Measurements from ENCODE around the gene SFTA2.
A peak's percentile ranks its signal among the peaks of the same experiment; 100 is the strongest.
"Not testable (repeated sequence)": the region's sequence is repeated elsewhere in the genome, so short reads cannot be mapped to it uniquely, and the experiment has no call there.

The SFTA2 gene

DNA sequence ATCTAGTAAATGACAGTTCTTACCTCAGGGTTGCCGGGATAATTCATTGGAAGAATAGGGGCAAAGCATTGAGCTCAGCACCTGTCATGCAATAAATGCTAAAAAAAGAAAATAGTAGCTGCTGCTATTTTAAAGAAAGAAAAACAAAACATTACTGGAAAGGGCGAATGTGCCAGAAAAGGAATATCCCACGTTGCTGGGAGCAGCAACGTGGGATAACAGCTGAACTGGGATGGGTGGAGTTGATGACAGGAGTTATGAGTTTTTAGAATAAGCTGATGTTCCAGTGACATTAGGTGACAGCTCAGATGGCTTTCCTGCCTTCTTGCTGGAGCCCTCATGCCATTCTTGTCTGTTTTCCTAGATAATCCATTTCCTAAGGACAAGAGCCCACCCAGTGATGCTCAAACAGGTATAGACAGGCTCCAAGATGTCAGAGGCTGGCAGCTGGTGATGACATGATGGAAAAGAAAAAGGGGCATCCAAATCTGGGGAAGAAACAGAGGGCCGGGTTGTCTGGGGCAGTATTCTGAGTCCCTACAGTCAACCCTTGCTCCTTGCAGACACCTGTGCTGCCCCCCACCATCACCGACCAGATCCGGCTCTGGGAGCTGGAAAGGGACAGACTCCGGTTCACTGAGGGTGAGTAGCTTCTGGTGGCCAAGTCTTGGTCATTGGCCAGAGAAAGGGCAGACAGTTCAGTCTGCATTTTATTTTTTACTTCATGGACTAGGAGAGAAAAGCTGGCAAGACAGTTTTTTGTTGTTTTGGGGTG is 19.0 kb downstream of the SFTA2 start:
- Mint-ChIP-seq H3K27me3 (no peaks in the 10 kb centered on the region), H3K27ac (no peak overlapping the region), H3K4me1 (ENCODE audit: low read depth) (peaks cover 51% of the 10 kb centered on the region), H3K36me3 (ENCODE audit: low read depth) (peaks cover 67% of the 10 kb centered on the region), H3K9me3 (no peaks in the 10 kb centered on the region), H3K4me3 (peak overlapping the region; percentile 93)

DNA sequence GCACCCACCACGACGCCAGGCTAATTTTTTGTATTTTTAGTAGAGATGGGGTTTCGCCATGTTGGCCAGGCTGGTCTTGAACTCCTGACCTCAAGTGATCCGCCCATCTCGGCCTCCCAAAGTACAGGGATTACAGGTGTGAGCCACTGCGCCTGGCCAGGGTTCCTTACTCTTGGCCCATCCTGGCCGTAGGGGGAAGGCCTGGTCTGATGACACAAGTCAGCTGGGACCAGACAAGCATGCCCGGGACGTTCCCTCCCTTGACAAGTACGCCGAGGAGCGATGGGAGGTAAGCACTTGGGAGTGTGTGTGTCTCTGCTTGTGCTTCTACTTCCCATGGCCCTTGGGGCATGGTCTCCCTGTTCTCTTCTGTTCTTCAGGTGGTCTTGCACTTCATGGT is 21.5 kb downstream of the SFTA2 start:
- Mint-ChIP-seq H3K36me3 (ENCODE audit: low read depth) (peaks cover 43% of the 10 kb centered on the region), H3K4me1 (ENCODE audit: low read depth) (peaks cover 41% of the 10 kb centered on the region)
- H3K4me3 Mint-ChIP-seq, H3K9me3 Mint-ChIP-seq, H3K27me3 Mint-ChIP-seq, H3K27ac Mint-ChIP-seq: not testable (repeated sequence)

DNA sequence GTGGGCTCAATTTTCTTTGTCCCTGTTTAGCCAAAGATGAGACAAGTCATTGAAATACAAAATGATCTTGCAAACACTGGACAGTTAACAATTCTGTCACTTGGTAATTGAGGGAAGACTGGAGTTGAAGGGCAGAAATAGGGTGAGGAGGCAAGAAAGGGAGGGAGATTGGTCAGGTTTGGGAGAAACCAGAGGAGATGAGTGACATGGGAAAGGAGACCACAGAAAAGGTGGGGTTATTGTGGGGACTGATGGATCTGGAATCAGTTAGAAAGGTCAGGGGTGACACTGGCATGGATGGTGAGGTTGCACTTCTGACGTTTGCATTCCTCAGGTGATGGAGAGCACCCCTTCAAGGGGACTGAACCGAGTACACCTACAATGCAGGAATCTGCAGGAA is 23.3 kb downstream of the SFTA2 start:
- Mint-ChIP-seq H3K27me3 (no peaks in the 10 kb centered on the region), H3K9me3 (no peaks in the 10 kb centered on the region), H3K4me3 (peak overlapping the region; percentile 95), H3K36me3 (ENCODE audit: low read depth) (peaks cover 37% of the 10 kb centered on the region), H3K27ac (peak overlapping the region; percentile 90), H3K4me1 (ENCODE audit: low read depth) (peaks cover 32% of the 10 kb centered on the region)

DNA sequence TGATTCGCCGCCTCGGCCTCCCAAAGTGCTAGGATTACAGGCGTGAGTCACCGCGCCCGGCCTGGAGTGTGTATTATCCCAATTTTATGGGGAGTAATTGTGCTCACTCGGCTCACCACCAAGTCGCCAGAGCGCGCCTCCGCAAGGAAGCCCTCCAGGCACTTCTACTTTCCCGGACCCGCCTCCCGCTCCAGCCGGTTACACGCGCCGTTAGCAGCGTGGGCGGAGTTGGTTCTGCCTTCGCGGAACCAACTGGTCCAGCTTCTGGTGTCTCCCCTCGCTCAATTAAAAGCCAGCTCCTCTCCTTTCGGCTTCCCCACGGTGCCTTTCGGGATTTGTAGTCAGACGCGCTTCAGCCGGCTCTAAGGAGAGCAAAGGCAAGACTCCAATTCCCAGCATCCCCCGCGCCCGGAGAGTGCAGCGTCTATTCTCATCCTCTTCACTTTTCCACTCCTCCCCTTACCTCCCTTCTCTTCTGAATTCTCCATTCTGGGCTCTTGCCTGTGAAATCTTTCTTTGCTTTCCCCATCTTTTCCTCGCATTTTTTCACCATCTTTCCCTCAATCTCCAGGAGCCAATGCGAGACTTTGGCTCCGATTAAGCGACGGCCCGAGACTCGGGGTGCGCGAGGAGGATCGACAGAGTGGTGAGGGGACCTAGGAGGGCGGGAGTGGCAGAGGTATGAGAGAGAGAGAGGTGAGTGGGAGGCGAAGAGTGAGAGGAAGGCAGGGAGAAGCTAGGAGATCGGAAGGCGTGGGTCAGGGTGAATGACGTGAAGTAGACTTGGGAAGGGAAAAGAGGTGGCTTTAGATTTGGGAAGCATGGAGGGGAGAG is 24.0 kb downstream of the SFTA2 start, which contains the start of gene GTF2H4:
Gene GTF2H4 (plus strand): TSS at position 450 of the 834 bp plus-strand sequence.
- Mint-ChIP-seq H3K4me1 (ENCODE audit: low read depth) (peaks cover 26% of the 10 kb centered on the region), H3K36me3 (ENCODE audit: low read depth) (peaks cover 30% of the 10 kb centered on the region), H3K9me3 (no peaks in the 10 kb centered on the region), H3K4me3 (peak within 1 kb of the TSS; percentile 95), H3K27me3 (no peaks in the 10 kb centered on the region), H3K27ac (peak within 1 kb of the TSS; percentile 90)

DNA sequence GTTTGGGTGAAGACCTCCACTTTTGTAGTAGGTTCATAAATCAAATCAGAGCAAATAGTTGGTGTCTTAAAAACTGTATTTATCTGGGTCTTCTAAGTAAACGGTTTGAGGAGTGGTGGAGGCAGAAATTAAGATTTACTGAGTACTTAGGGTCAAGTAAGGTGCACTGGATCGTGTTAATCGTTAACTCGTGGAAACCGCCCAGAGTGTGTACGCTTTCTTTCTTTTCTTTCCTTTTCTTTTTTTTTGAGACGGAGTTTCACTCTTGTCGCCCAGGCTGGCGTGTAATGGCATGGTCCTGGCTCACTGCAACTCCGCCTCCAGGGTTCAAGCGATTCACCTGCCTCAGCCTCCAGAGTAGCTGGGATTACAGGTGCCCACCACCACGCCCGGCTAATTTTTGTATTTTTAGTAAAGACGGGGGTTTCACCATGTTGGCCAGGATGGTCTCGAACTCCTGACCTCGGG is 24.6 kb downstream of the SFTA2 start:
- peaks cover 28% of the 10 kb centered on the region for H3K4me1 Mint-ChIP-seq (ENCODE audit: low read depth)
- H3K9me3 Mint-ChIP-seq, H3K27me3 Mint-ChIP-seq: not testable (repeated sequence)
- H3K4me3 Mint-ChIP-seq: peak overlapping the region; percentile 95
- peaks cover 24% of the 10 kb centered on the region for H3K36me3 Mint-ChIP-seq (ENCODE audit: low read depth)
- peak overlapping the region; percentile 90 for H3K27ac Mint-ChIP-seq

DNA sequence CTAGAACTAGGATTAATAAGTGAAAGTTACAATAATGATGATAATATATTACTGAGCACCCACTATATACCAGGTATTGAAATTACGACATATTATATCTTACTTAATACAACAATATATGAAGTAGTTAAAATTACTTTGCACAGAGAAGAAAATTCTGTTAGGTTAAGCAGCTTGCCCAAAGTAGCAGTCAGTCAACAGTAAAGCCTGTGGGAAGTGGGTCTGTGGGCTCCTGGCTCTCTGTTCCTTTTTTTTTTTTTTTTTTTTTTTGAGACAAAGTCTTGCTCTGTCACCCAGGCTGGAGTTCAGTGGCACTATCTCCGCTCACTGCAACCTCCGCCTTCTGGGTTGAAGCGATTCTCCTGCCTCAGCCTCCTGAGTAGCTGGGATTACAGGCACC is 28.7 kb downstream of the SFTA2 start:
- H3K9me3 Mint-ChIP-seq: no peaks in the 10 kb centered on the region
- no peaks in the 10 kb centered on the region for H3K27me3 Mint-ChIP-seq
- H3K27ac Mint-ChIP-seq: no peak overlapping the region
- no peaks in the 10 kb centered on the region for H3K36me3 Mint-ChIP-seq (ENCODE audit: low read depth)
- H3K4me1 Mint-ChIP-seq (ENCODE audit: low read depth): peaks cover 25% of the 10 kb centered on the region
- no peak overlapping the region for H3K4me3 Mint-ChIP-seq

DNA sequence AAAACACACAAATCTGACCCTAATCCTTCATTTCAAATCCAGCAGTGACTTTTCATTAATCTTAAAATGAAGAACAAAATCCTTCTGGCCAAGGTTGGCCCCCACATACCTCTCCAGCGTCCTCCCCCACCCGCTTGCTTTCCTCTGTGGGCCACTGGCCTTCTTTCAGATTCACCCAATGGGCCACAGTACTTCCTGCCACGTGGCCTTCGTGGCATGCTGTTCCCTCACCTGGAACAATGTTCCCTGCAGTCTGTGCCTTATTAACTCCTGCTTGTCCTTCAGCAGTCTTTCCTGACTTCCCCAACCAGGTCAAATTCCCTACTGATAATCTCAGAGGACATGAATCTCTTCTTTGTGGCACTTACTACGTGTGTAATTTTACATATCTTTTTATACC is 29.3 kb downstream of the SFTA2 start:
- Mint-ChIP-seq H3K9me3 (no peaks in the 10 kb centered on the region), H3K4me3 (no peak overlapping the region), H3K36me3 (ENCODE audit: low read depth) (no peaks in the 10 kb centered on the region), H3K27me3 (no peaks in the 10 kb centered on the region), H3K27ac (no peak overlapping the region), H3K4me1 (ENCODE audit: low read depth) (peaks cover 20% of the 10 kb centered on the region)

DNA sequence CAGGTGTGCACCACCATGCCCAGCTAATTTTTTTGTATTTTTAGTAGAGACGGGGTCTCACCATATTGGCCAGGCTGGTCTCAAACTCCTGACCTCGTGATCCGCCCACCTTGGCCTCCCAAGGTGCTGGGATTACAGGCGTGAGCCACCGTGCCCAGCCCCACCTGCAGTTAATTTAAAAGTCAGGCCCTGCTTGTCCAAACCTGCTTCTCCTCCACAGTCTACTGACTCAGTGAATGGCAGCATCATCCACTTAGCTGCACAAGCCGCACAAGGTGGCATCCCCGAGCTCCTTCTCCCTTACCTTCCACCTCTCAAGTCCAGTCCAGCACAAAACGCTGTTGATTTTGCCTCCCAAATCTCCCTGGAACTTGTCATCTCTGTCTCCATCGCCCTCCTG is 29.8 kb downstream of the SFTA2 start:
- H3K4me1 Mint-ChIP-seq (ENCODE audit: low read depth): peaks cover 17% of the 10 kb centered on the region
- not testable (repeated sequence) for H3K36me3 Mint-ChIP-seq (ENCODE audit: low read depth); H3K27ac Mint-ChIP-seq; H3K4me3 Mint-ChIP-seq; H3K27me3 Mint-ChIP-seq; H3K9me3 Mint-ChIP-seq

DNA sequence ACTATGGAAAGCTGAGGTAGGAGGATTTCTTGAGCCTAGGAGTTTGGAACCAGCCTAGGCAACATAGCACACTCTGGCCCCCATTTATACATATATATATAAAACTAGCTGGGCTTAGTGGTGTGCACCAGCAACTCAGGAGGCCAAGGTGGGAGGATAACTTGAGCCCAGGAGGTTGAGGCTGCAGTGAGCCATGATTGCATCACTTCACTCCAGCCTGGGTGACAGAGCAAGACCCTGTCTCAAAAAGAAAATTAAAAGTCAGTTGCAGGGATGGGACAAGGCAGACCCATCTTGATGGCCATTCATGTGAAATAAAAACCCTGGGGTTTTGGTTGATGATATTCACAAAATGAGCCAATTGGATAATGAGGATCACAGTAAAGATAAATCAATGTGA is 30.5 kb downstream of the SFTA2 start:
- Mint-ChIP-seq H3K27me3 (no peaks in the 10 kb centered on the region), H3K27ac (no peak overlapping the region), H3K36me3 (ENCODE audit: low read depth) (no peaks in the 10 kb centered on the region), H3K4me3 (no peak overlapping the region), H3K4me1 (ENCODE audit: low read depth) (peaks cover 14% of the 10 kb centered on the region), H3K9me3 (no peaks in the 10 kb centered on the region)

DNA sequence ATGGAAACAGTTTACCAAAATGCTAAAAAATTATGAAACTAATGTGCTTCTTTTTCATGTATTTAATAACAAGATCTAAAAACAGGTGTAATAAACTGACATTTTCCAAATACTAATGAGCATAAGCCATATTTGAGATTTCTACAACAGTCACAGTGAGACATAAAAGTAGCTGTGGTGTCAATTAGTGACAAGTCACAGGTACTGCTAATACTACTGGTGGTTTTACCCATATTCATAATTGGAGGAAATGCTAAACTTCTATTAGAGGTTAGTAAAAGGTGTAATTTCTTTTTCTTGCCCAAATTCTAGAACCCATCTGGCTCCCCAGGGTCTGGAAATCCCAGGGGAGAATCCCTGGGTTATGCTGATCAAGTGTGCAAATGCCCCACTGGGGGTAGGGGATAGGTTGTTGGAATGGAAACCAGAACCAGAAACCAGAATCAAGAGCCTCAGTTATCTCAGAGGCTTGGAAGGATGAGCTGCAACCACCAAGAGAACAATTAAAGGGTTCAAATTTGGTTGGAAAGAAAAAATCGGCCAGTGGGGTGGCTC is 31.0 kb downstream of the SFTA2 start:
- no peak overlapping the region for H3K4me3 Mint-ChIP-seq

DNA sequence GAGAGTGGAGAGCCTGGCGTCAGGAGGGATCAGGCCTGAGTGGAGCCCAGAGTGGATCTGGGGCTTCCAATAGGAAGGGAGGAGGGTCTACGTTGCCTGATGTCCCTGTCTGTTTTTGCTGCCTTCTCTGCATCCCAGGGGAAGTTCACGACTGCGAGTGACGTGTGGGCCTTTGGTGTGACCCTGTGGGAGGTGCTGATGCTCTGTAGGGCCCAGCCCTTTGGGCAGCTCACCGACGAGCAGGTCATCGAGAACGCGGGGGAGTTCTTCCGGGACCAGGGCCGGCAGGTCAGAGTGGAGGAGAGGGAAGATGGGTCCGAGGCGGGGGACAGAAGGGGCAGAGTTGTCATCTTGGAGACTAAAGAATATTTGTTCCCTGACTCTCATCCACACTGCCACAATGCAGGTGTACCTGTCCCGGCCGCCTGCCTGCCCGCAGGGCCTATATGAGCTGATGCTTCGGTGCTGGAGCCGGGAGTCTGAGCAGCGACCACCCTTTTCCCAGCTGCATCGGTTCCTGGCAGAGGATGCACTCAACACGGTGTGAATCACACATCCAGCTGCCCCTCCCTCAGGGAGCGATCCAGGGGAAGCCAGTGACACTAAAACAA is 33.1 kb downstream of the SFTA2 start:
- H3K27me3 Mint-ChIP-seq: no peaks in the 10 kb centered on the region

More for the DNA sequence above, 31.0 kb downstream of the SFTA2 start:
- no peaks in the 10 kb centered on the region for H3K9me3 Mint-ChIP-seq
- H3K27ac Mint-ChIP-seq: no peak overlapping the region
- H3K4me1 Mint-ChIP-seq (ENCODE audit: low read depth): peaks cover 14% of the 10 kb centered on the region
- H3K36me3 Mint-ChIP-seq (ENCODE audit: low read depth): no peaks in the 10 kb centered on the region
- no peaks in the 10 kb centered on the region for H3K27me3 Mint-ChIP-seq

DNA sequence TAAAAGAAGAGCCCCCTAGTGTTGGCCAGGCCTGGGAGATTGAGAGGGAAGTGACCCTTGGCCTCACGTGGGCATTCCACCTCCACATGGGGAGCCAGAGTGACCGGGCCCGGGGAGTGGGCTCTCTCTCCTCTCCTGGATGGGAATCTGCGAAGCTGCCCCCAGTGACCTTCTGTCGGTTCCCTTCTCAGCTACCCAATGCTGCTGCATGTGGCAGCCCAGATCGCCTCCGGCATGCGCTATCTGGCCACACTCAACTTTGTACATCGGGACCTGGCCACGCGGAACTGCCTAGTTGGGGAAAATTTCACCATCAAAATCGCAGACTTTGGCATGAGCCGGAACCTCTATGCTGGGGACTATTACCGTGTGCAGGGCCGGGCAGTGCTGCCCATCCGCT is 34.1 kb downstream of the SFTA2 start:
- no peaks in the 10 kb centered on the region for H3K9me3 Mint-ChIP-seq
- H3K4me1 Mint-ChIP-seq (ENCODE audit: low read depth): peaks cover 12% of the 10 kb centered on the region
- H3K27ac Mint-ChIP-seq: no peak overlapping the region
- no peaks in the 10 kb centered on the region for H3K27me3 Mint-ChIP-seq
- no peak overlapping the region for H3K4me3 Mint-ChIP-seq
- H3K36me3 Mint-ChIP-seq (ENCODE audit: low read depth): peaks cover 6% of the 10 kb centered on the region

More for the DNA sequence above, 33.1 kb downstream of the SFTA2 start:
- H3K36me3 Mint-ChIP-seq (ENCODE audit: low read depth): peaks cover 6% of the 10 kb centered on the region
- H3K27ac Mint-ChIP-seq: no peak overlapping the region
- no peaks in the 10 kb centered on the region for H3K9me3 Mint-ChIP-seq
- peaks cover 14% of the 10 kb centered on the region for H3K4me1 Mint-ChIP-seq (ENCODE audit: low read depth)
- H3K4me3 Mint-ChIP-seq: no peak overlapping the region

DNA sequence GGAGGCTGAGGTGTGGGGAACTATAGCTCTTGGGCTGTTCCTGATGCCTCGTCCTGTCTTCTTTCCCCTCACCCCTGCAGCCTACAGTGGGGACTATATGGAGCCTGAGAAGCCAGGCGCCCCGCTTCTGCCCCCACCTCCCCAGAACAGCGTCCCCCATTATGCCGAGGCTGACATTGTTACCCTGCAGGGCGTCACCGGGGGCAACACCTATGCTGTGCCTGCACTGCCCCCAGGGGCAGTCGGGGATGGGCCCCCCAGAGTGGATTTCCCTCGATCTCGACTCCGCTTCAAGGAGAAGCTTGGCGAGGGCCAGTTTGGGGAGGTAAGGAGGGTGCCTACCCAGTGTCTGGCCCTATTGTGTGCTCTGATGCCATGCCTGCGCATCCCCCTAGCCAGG is 35.4 kb downstream of the SFTA2 start:
- Mint-ChIP-seq H3K9me3 (no peaks in the 10 kb centered on the region), H3K4me3 (no peak overlapping the region), H3K4me1 (ENCODE audit: low read depth) (peaks cover 7% of the 10 kb centered on the region), H3K27me3 (no peaks in the 10 kb centered on the region), H3K27ac (no peak overlapping the region), H3K36me3 (ENCODE audit: low read depth) (peaks cover 6% of the 10 kb centered on the region)

DNA sequence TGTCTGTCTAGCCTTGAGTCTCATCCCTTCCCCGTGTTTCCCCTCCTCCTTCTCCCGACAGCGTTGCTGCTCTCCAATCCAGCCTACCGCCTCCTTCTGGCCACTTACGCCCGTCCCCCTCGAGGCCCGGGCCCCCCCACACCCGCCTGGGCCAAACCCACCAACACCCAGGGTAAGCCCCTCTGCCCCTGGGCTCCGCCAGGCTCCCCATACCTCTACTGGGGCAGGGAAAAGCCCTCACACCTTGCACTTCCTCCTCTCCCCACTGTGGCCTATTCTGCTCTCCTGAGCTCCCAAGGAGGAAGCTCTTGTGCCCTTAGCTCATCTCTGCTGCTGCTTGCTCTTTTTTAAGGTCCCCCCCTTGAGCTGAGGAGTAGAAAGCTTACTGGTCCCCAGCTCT is 36.6 kb downstream of the SFTA2 start:
- Mint-ChIP-seq H3K4me3 (no peak overlapping the region), H3K9me3 (no peaks in the 10 kb centered on the region), H3K36me3 (ENCODE audit: low read depth) (peaks cover 6% of the 10 kb centered on the region), H3K27ac (no peak overlapping the region), H3K4me1 (ENCODE audit: low read depth) (no peaks in the 10 kb centered on the region), H3K27me3 (no peaks in the 10 kb centered on the region)

DNA sequence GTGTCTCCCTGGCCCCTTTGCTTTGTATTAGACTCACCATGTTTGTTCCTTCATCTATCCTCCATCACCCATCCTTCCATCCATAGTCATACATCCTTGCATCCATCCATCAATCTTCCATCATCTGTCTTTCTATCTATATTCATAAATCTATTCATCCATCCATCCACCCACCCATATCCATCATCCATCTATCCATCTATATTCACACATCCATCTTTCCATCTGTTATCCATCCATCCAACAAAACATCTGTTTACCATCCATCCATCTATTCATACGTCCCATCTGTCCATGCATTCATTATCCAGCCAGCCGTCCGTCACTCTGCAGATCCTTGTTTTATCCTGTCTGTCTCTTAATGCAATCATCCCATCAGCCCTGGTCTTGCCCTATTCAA is 37.0 kb downstream of the SFTA2 start:
- Mint-ChIP-seq H3K27ac (no peak overlapping the region), H3K9me3 (no peaks in the 10 kb centered on the region), H3K36me3 (ENCODE audit: low read depth) (peaks cover 6% of the 10 kb centered on the region), H3K4me3 (no peak overlapping the region), H3K4me1 (ENCODE audit: low read depth) (no peaks in the 10 kb centered on the region), H3K27me3 (no peaks in the 10 kb centered on the region)
